AG04450 (cell line): Measurements from ENCODE around the gene UROC1. TPM values are rescaled to one million over a fixed set of nuclear protein-coding genes. Genes with fewer than 3 reads are reported as not detected.
A peak's percentile ranks its signal among the peaks of the same experiment; 100 is the strongest.

Source experiments
- CTCF ChIA-PET: fragments of 300-600, 350-600 bp; formaldehyde crosslinking; extraction: SDS; loops from one replicate; lab custom pipeline; 2022; ENCODE audit warnings: antibody characterized with exemption, inconsistent platforms; lab: Charles Lee
- POLR2A ChIA-PET: fragments of 350-600 bp; formaldehyde crosslinking; extraction: SDS; loops from one replicate; lab custom pipeline; 2021; ENCODE audit warnings: antibody characterized with exemption, inconsistent platforms; lab: Yijun Ruan, JAX
- DNase-seq: peaks from one replicate; pipeline ENCODE4 v3.0.0-alpha.2; 2011; ENCODE audit warnings: low read depth, low spot score
- H3K27ac ChIP-seq: one replicate; pipeline ENCODE4 v1.5.1; 2012; ENCODE audit warnings: low read depth, low read length, control low read depth
- H3K27me3 ChIP-seq: one replicate; pipeline ENCODE4 v1.6.0; 2012; ENCODE audit warnings: low read length; ENCODE audit not compliant: control insufficient read depth, insufficient read depth
- H3K4me3 ChIP-seq: 2 replicates; pipeline ENCODE4 v1.5.1; 2011; ENCODE audit warnings: mild to moderate bottlenecking, low read depth, low read length, control low read depth
- H3K9me3 ChIP-seq: 2 replicates; pipeline ENCODE4 v1.5.1; 2012; ENCODE audit warnings: low read length; ENCODE audit not compliant: control insufficient read depth, insufficient read depth
- CTCF ChIP-seq: IDR thresholded peaks from 2 replicates; pipeline ENCODE4 v1.5.1; 2011; ENCODE audit warnings: low read depth, low read length, control low read depth, inconsistent platforms
- polyA plus RNA-seq: library from polyadenylated mRNA; depleted of rRNA; stranded (reverse); fragments of >200 nt; gene quantifications from 2 replicates; pipeline ENCODE4 v1.2.3, GENCODE V29; 2011

The UROC1 gene
- polyA plus RNA-seq, 1 experiment = not detected

GRCh38 chr3:126490619-126491018 lies 27.0 kb downstream of the UROC1 start:
- peaks cover 16% of the 10 kb centered on the region for H3K27me3 ChIP-seq
- no peak for TF ChIP-seq CTCF
- DNase-seq = no peak
- no peaks in the 10 kb centered on the region for H3K9me3 ChIP-seq
- POLR2A ChIA-PET = no interaction called here
- CTCF ChIA-PET = no interaction called here
- H3K27ac ChIP-seq = no peak overlapping the region
- no peak overlapping the region for H3K4me3 ChIP-seq

GRCh38 chr3:126488886-126489569 lies 28.5 kb downstream of the UROC1 start:
- H3K9me3 ChIP-seq = no peaks in the 10 kb centered on the region
- H3K27me3 ChIP-seq = peaks cover 16% of the 10 kb centered on the region
- no peak overlapping the region for H3K27ac ChIP-seq
- CTCF ChIA-PET = interaction anchor here (1.3 kb wide), 1 partner anchor 33 kb away, joined by 3 read pairs; no protein-coding TSS in a partner anchor
- H3K4me3 ChIP-seq = no peak overlapping the region
- no peak for TF ChIP-seq CTCF
- DNase-seq = no peak
- POLR2A ChIA-PET = no interaction called here

- CTCF ChIA-PET = no interaction called here
- Histone ChIP-seq H3K27me3 (peaks cover 10% of the 10 kb centered on the region), H3K4me3 (no peak overlapping the region), H3K27ac (no peak overlapping the region), H3K9me3 (no peaks in the 10 kb centered on the region)
- POLR2A ChIA-PET = no interaction called here
- no peak for TF ChIP-seq CTCF
- no peak for DNase-seq
Measured at GRCh38 chr3:126488185-126488584, 29.4 kb downstream of the UROC1 start.

- H3K4me3 ChIP-seq = no peak overlapping the region
- no peaks in the 10 kb centered on the region for H3K9me3 ChIP-seq
- ChIA-PET CTCF (no interaction called here), POLR2A (no interaction called here)
- no peak for DNase-seq
- no peak overlapping the region for H3K27ac ChIP-seq
- H3K27me3 ChIP-seq = peaks cover 13% of the 10 kb centered on the region
- peak; percentile 16; the same call in 1 of the 2 replicates for TF ChIP-seq CTCF
Measured at GRCh38 chr3:126487151-126487771, 30.3 kb downstream of the UROC1 start.

GRCh38 chr3:126486360-126486847 lies 31.2 kb downstream of the UROC1 start:
- no peak for TF ChIP-seq CTCF
- Histone ChIP-seq H3K27me3 (peaks cover 21% of the 10 kb centered on the region), H3K27ac (no peak overlapping the region), H3K4me3 (no peak overlapping the region), H3K9me3 (no peaks in the 10 kb centered on the region)
- ChIA-PET POLR2A (no interaction called here), CTCF (no interaction called here)
- DNase-seq = no peak
